Omental fat pad (tissue), 4 donors: ENCODE measurements around the gene IDE. TPM values are rescaled to one million over a fixed set of nuclear protein-coding genes. Genes with fewer than 3 reads are reported as not detected.

Experiments
- ATAC-seq: fragments of 150-250 bp; one replicate; pipeline ENCODE4 v1.9.1; 2016; ENCODE audit warnings: mild to moderate bottlenecking, moderate library complexity; ENCODE audit not compliant: low FRiP score
- DNase-seq: peaks from one replicate; pipeline ENCODE4 v3.0.0-alpha.2; 2019; ENCODE audit warnings: low spot score
- total RNA-seq, 4 donors: library from RNA; depleted of rRNA; stranded (reverse); fragments of >200 nt; gene quantifications; one replicate each; pipeline ENCODE4 v1.1.0, GENCODE V29; 2016
- TF ChIP-seq, protein P1 (sequence below), 3 donors: fragments of 450-650 bp; IDR thresholded peaks; one replicate each; pipeline ENCODE4 v1.5.1; 2016 to 2017; ENCODE audit warnings: antibody characterized with exemption in 3 of 3, mild to moderate bottlenecking in 3 of 3, moderate library complexity in 2 of 3

IDE gene
- total RNA-seq = 10 to 100 TPM; 17.4 to 42.7 (median 21.8) TPM

DNA sequence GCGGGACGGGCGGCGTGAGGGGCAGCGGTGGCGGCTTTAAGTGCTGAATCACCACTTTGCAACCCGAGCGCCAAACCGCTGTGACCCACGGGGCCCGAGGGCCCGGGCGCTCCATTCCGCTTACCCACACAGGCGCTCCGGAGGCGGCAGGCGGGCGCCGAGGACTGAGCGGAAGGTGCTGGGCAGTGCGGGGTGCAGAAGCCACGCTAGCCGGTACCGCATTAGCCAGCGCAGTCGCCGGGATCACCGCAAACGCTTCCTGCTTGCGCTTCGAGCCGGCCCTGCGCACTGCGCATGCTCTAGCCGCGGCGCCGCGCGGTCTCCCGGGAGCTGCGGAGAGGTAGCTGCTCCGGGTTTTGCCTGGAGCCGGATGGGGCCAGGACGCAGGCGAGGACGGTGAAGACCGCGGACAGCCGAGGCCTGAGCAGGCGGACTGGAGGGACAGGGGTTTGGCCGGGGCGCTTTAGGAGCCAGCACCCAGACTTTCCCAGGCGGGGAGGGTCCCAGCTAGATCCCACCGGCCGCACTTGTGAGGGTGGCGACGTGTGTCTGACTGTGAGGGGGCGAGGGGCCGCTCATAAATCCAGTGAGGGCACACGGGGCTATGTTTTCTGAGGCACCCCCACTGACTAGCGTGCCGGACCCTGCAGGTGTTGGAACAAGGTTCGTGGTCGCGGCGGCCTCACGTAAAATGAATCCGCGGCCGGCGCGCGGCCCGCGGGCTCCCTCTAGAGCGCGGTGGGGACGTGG lies at the start of gene IDE:
Gene IDE, minus strand, starts transcription at position 296 of the 750 bp plus-strand sequence. Its CDS starts 74 bp downstream, at position 222.
- peak; percentile 58 for DNase-seq
- ATAC-seq = peak; percentile 96
- TF ChIP-seq, protein P1, sequence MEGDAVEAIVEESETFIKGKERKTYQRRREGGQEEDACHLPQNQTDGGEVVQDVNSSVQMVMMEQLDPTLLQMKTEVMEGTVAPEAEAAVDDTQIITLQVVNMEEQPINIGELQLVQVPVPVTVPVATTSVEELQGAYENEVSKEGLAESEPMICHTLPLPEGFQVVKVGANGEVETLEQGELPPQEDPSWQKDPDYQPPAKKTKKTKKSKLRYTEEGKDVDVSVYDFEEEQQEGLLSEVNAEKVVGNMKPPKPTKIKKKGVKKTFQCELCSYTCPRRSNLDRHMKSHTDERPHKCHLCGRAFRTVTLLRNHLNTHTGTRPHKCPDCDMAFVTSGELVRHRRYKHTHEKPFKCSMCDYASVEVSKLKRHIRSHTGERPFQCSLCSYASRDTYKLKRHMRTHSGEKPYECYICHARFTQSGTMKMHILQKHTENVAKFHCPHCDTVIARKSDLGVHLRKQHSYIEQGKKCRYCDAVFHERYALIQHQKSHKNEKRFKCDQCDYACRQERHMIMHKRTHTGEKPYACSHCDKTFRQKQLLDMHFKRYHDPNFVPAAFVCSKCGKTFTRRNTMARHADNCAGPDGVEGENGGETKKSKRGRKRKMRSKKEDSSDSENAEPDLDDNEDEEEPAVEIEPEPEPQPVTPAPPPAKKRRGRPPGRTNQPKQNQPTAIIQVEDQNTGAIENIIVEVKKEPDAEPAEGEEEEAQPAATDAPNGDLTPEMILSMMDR (IDR thresholded peaks at IDR 0.05) = peak in 1 of 3 donors; percentile 7

DNA sequence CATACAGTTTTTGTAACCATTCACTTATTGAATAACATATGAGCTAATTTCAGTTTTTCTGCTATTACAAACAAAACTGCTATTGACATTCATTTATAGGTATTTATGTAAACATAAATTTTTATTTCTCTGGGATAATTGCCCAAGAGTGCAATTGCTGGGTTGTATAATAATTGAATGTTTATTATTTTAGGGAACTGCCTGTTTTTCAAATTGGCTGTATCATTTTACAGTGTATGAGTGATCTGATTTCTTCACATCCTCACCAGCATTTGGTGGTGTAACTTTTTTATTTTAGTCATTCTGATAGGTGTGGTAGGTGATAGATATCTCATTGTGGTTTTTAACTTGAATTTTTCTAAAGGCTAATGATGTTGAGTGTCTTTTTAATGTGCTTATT lies 45.5 kb upstream of the IDE start:
- DNase-seq (no peak), ATAC-seq (no peak)
- TF ChIP-seq, protein P1 (IDR thresholded peaks at IDR 0.05) = no peak

DNA sequence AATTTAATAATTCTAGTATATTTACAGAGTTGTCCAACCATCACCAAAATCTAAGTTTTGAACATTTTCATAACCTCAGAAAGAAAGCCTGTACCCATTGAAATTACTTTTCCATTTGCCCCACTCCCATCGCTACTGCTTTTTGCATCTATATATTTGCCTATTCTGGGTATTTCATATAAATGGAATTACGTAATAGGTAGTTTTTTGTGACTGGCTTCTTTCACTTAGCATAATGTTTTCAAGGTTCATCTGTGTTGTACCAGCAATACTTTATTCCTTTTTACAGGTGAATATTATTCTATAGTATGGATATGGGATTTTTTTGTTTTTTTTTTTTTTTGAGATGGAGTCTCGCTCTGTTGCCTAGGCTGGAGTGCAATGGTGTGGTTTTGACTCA lies 41.6 kb upstream of the IDE start:
- ATAC-seq = no peak
- no peak for DNase-seq
- TF ChIP-seq, protein P1 (IDR thresholded peaks at IDR 0.05) = no peak

DNA sequence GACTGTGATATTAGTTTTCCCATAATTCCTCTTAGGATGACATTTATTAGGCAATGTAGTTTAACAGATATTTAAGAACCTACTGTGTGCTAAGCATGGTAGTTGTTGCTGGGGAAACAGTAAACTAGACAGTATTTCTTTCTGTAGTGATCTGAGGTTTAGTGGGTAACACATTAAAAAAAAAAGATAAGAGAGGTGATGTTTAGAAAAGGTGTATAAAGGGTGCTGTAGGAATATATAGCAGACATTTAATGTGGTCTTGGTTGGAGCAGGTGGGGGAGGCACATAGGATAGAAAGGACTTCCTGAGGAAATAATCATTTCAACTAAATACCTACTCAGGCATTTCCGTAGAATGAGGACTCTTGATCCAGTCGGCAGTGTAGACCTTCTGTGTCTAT lies 30.9 kb upstream of the IDE start:
- ATAC-seq = no peak
- DNase-seq = no peak

DNA sequence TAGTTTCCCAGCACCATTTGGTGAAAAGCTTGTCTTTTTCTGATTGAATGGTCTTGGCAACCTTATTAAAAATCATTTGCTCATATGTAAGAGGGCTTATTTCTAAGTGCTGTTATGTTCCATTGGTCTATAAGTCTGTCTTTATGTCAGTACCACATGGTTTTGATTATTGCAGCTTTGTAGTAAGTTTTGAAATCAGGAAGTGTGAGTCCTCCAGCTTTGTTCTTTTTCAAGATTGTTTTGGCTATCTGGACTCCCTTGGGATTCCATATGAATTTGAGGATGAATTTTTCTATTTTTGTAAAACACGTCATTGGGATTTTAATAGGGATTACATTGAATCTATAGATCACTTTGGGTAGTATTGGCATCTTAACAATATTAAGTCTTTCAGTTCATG lies 24.4 kb upstream of the IDE start:
- TF ChIP-seq, protein P1 (IDR thresholded peaks at IDR 0.05) = no peak
- DNase-seq (no peak), ATAC-seq (no peak)

More for the DNA sequence above, 30.9 kb upstream of the IDE start:
- TF ChIP-seq, protein P1 (IDR thresholded peaks at IDR 0.05) = no peak

DNA sequence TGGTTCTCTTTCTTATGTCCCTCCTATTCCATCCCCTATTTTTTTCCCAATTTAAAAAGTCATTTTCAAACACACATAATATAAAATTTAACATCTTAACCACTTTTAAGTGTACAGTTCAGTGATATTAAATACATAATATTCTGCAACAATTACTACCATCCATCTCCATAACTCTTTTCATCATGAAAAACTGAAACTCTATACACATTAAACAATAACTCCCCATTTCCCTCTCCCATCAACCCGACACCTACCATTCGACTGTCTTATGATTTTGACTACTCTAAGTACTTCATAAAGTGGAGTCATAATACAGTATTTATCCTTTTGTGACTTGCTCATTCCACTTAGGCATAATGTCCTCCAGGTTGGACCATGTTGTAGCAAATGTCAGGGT lies 21.6 kb upstream of the IDE start:
- ATAC-seq = no peak
- TF ChIP-seq, protein P1 (IDR thresholded peaks at IDR 0.05) = no peak
- no peak for DNase-seq
